ENCODE measurements around the gene TMA7B. TPM values are rescaled to one million over a fixed set of nuclear protein-coding genes. Genes with fewer than 3 reads are reported as not detected.
A peak's percentile ranks its signal among the peaks of the same experiment; 100 is the strongest.

TMA7B gene
- total and polyA plus RNA-seq, 2 donors (not counting 3 experiments of a cell fraction or from before 2014, with no cell fraction given), result not detected

GRCh38 chr22:39967103-39967829 is 7.1 kb downstream of the TMA7B start:
- FAIRE-seq, result peak; percentile 50
- no peak overlapping the region for H3K27ac ChIP-seq (ENCODE audit: insufficient read depth, low read depth, low read length)
- dilution Hi-C loops (cut with MboI; ENCODE audit: extremely low pct_ligation_motif_present, low sequenced_read_pairs), result no loop called here

GRCh38 chr22:39967996-39968972 is 8.1 kb downstream of the TMA7B start:
- ChIA-PET POLR2A (no interaction called here), CTCF (interaction anchor here (1.2 kb wide), 1 partner anchor 433 kb away, joined by 3 read pairs; no protein-coding TSS in a partner anchor)
- no TSS peak for BruUV-seq (replicated peaks)
- Histone ChIP-seq H3K9me3 (replicated peaks; ENCODE audit: control insufficient read depth, insufficient read depth, low read length) (no peaks in the 10 kb centered on the region), H4K20me1 (replicated peaks; ENCODE audit: control insufficient read depth, extremely low read depth, insufficient read depth, low read length) (no peaks in the 10 kb centered on the region), H3K27me3 (ENCODE audit: control insufficient read depth in 2 of 2, insufficient read depth in 2 of 2, low read length in 2 of 2) (peaks cover 2 to 9% of the 10 kb centered on the region in 2 experiments), H2AFZ (ENCODE audit: low read depth, low read length) (no peak overlapping the region), H3K79me2 (ENCODE audit: control insufficient read depth, insufficient read depth, low read length) (no peaks in the 10 kb centered on the region), H3K4me2 (ENCODE audit: insufficient read depth, low read length) (no peak overlapping the region), H3K4me1 (ENCODE audit: control insufficient read depth, extremely low read depth, insufficient read depth, low read length) (no peaks in the 10 kb centered on the region), H3K27ac (ENCODE audit: insufficient read depth, low read depth, low read length) (no peak overlapping the region), H3K4me3 (replicated peaks in 1 of 3; ENCODE audit: insufficient read depth in 1 of 3, low read depth in 1 of 3, low read length in 3 of 3) (no peak overlapping the region), H3K9ac (replicated peaks; ENCODE audit: extremely low read depth, insufficient read depth, low read length) (no peak overlapping the region), H3K9me1 (replicated peaks; ENCODE audit: control insufficient read depth, extremely low read depth, insufficient read depth, low read length) (no peaks in the 10 kb centered on the region), H3K36me3 (ENCODE audit: control insufficient read depth in 2 of 2, extremely low read depth in 1 of 2, insufficient read depth in 2 of 2, low read length in 2 of 2) (no peaks in the 10 kb centered on the region)
- FAIRE-seq (no peak), DNase-seq (ENCODE audit: low read depth, low spot score) (no peak)
- no peak for TF ChIP-seq MYC (IDR thresholded peaks at IDR 0.05; ENCODE audit: low read depth, low read length)
- TF ChIP-seq MAX (IDR thresholded peaks at IDR 0.05; ENCODE audit: insufficient read depth, insufficient read length), result no peak
- no peak for TF ChIP-seq POLR2AphosphoS5 (IDR thresholded peaks at IDR 0.05; ENCODE audit: insufficient read depth, low read depth, low read length)
- no peak for TF ChIP-seq POLR2A (IDR thresholded peaks at IDR 0.05; ENCODE audit: low read depth, low read length)
- no peak for TF ChIP-seq JUN (IDR thresholded peaks at IDR 0.05; ENCODE audit: borderline replicate concordance, insufficient read depth, insufficient read length, low read depth)
- TF ChIP-seq EZH2 (IDR thresholded peaks at IDR 0.05; ENCODE audit: borderline replicate concordance, low read depth, low read length, severe bottlenecking), result no peak
- TF ChIP-seq CTCF (IDR thresholded peaks at IDR 0.05; ENCODE audit: extremely low read depth in 1 of 2, insufficient read depth in 1 of 2, low read depth in 1 of 2, low read length in 2 of 2), result no peak
- no peak for TF ChIP-seq FOS (IDR thresholded peaks at IDR 0.05; ENCODE audit: borderline replicate concordance, insufficient read depth, low read length)
- no peak for TF ChIP-seq GATA2 (IDR thresholded peaks at IDR 0.05; ENCODE audit: insufficient read depth, insufficient read length, low read depth, low read length)
- dilution Hi-C loops (cut with MboI; ENCODE audit: extremely low pct_ligation_motif_present, low sequenced_read_pairs) (no loop called here), intact Hi-C loops (cut with micrococcal nuclease) (no loop called here)

More at GRCh38 chr22:39967103-39967829, 7.1 kb downstream of the TMA7B start:
- no peak overlapping the region for H3K9ac ChIP-seq (replicated peaks; ENCODE audit: extremely low read depth, insufficient read depth, low read length)
- BruUV-seq (replicated peaks), result no TSS peak
- H3K4me2 ChIP-seq (ENCODE audit: insufficient read depth, low read length), result no peak overlapping the region
- H3K36me3 ChIP-seq (ENCODE audit: control insufficient read depth in 2 of 2, extremely low read depth in 1 of 2, insufficient read depth in 2 of 2, low read length in 2 of 2), result no peaks in the 10 kb centered on the region
- intact Hi-C loops (cut with micrococcal nuclease), result no loop called here
- peaks cover 2 to 4% of the 10 kb centered on the region in 2 experiments for H3K27me3 ChIP-seq (ENCODE audit: control insufficient read depth in 2 of 2, insufficient read depth in 2 of 2, low read length in 2 of 2)
- POLR2A ChIA-PET, result no interaction called here
- DNase-seq (ENCODE audit: low read depth, low spot score), result peak; percentile 40
- no peaks in the 10 kb centered on the region for H3K4me1 ChIP-seq (ENCODE audit: control insufficient read depth, extremely low read depth, insufficient read depth, low read length)
- no peaks in the 10 kb centered on the region for H4K20me1 ChIP-seq (replicated peaks; ENCODE audit: control insufficient read depth, extremely low read depth, insufficient read depth, low read length)
- no peak overlapping the region for H2AFZ ChIP-seq (ENCODE audit: low read depth, low read length)
- no peaks in the 10 kb centered on the region for H3K9me1 ChIP-seq (replicated peaks; ENCODE audit: control insufficient read depth, extremely low read depth, insufficient read depth, low read length)
- TF ChIP-seq FOS (IDR thresholded peaks at IDR 0.05; ENCODE audit: borderline replicate concordance, insufficient read depth, low read length) (peak; percentile 12), JUN (IDR thresholded peaks at IDR 0.05; ENCODE audit: borderline replicate concordance, insufficient read depth, insufficient read length, low read depth) (no peak)
- H3K4me3 ChIP-seq (replicated peaks in 1 of 3; ENCODE audit: insufficient read depth in 1 of 3, low read depth in 1 of 3, low read length in 3 of 3), result no peak overlapping the region
- CTCF ChIA-PET, result interaction anchor here (0.8 to 1.7 kb wide), 3 partner anchors 46 to 432 kb away, joined by 3 to 6 read pairs (median 3); no protein-coding TSS in a partner anchor
- H3K9me3 ChIP-seq (replicated peaks; ENCODE audit: control insufficient read depth, insufficient read depth, low read length), result no peaks in the 10 kb centered on the region
- H3K79me2 ChIP-seq (ENCODE audit: control insufficient read depth, insufficient read depth, low read length), result no peaks in the 10 kb centered on the region

Measured in endothelial cell of umbilical vein (primary cell).